GM12801 (cell line): ENCODE results near the gene RGS11.

Source experiments
- CTCF ChIP-seq: IDR thresholded peaks from one replicate; pipeline ENCODE4 v1.5.1; 2011; ENCODE audit warnings: control low read depth; ENCODE audit not compliant: insufficient read length; ENCODE audit errors: extremely low read depth

RGS11 gene

GRCh38 chr16:268141-269053 lies 7.3 kb downstream of the RGS11 start:
- no peak for TF ChIP-seq CTCF

- no peak for TF ChIP-seq CTCF
Measured at GRCh38 chr16:266258-267164, 9.2 kb downstream of the RGS11 start.

- no peak for TF ChIP-seq CTCF
Measured at GRCh38 chr16:265711-266110, 10.0 kb downstream of the RGS11 start.

- no peak for TF ChIP-seq CTCF
Measured at GRCh38 chr16:265002-265529, 10.7 kb downstream of the RGS11 start.

- no peak for TF ChIP-seq CTCF
Measured at GRCh38 chr16:264440-264951, 11.2 kb downstream of the RGS11 start.

GRCh38 chr16:263944-264343 lies 11.8 kb downstream of the RGS11 start:
- no peak for TF ChIP-seq CTCF

GRCh38 chr16:263182-263774 lies 12.5 kb downstream of the RGS11 start:
- no peak for TF ChIP-seq CTCF
